SK-N-SH (cell line): Measurements from ENCODE around the gene TMEM117. TPM values are rescaled to one million over a fixed set of nuclear protein-coding genes. Genes with fewer than 3 reads are reported as not detected.

Experiments used
- CTCF ChIA-PET: fragments of 300-600, 350-600 bp; formaldehyde crosslinking; extraction: SDS; loops from one replicate; lab custom pipeline; 2021; lab: Yijun Ruan, JAX
- POLR2A ChIA-PET: fragments of 350-600 bp; sonication (Branson Sonifier 250); formaldehyde crosslinking; extraction: SDS; loops from one replicate; lab custom pipeline; 2020; ENCODE audit warnings: antibody characterized with exemption, inconsistent platforms; lab: Yijun Ruan, JAX
- DNase-seq: peaks from one replicate; pipeline ENCODE4 v3.0.0; 2012
- H2AFZ ChIP-seq: fragments of 200-600 bp; sonication (generic); 2 replicates; pipeline ENCODE4 v1.8.1; 2016; ENCODE audit warnings: antibody characterized with exemption, mild to moderate bottlenecking, low read depth
- H3F3A ChIP-seq: fragments of 200-600 bp; sonication (generic); replicated peaks from 2 replicates; pipeline ENCODE3; 2016; ENCODE audit warnings: antibody characterized with exemption, mild to moderate bottlenecking; ENCODE audit not compliant: insufficient read depth
- H3K27ac ChIP-seq, 2 experiments: fragments of 200-500 bp in 1 of 2; fragments of 200-600 bp in 1 of 2; sonication (Bioruptor generic) in 1 of 2; sonication (generic), shearing (Covaris generic) in 1 of 2; 2 replicates each; pipeline versions ENCODE4 v1.5.1 to v1.6.1; 2014 to 2016; ENCODE audit warnings: low read depth in 2 of 2, inconsistent platforms in 1 of 2, low read length in 1 of 2, mild to moderate bottlenecking in 1 of 2, mixed read lengths in 1 of 2
- H3K27me3 ChIP-seq: fragments of 200-600 bp; sonication (generic), shearing (Covaris generic); 2 replicates; pipeline ENCODE4 v1.6.1; 2016; ENCODE audit warnings: mixed run types; ENCODE audit not compliant: insufficient read depth
- H3K36me3 ChIP-seq, 2 experiments: fragments of 200-500 bp in 1 of 2; fragments of 200-600 bp in 1 of 2; sonication (Bioruptor generic) in 1 of 2; sonication (generic) in 1 of 2; replicated peaks in 1 of 2; 2 replicates each; pipeline versions ENCODE3 to v1.5.1; 2014 to 2016; ENCODE audit warnings: low read length in 1 of 2, mild to moderate bottlenecking in 1 of 2; ENCODE audit not compliant: insufficient read depth in 2 of 2, control insufficient read depth in 1 of 2
- H3K4me1 ChIP-seq, 2 experiments: fragments of 200-500 bp in 1 of 2; fragments of 200-600 bp in 1 of 2; sonication (Bioruptor generic) in 1 of 2; sonication (generic), shearing (Covaris generic) in 1 of 2; 2 replicates each; pipeline versions ENCODE4 v1.5.1 to v1.6.1; 2014 to 2016; ENCODE audit warnings: low read depth in 1 of 2, low read length in 1 of 2, mixed run types in 1 of 2; ENCODE audit not compliant: insufficient read depth in 2 of 2, control insufficient read depth in 1 of 2
- H3K4me2 ChIP-seq: fragments of 200-600 bp; sonication (generic), shearing (Covaris generic); 2 replicates; pipeline ENCODE4 v1.6.1; 2017; ENCODE audit warnings: mixed run types
- H3K4me3 ChIP-seq, 2 experiments: fragments of 200-500 bp in 1 of 2; fragments of 200-600 bp in 1 of 2; sonication (Bioruptor generic) in 1 of 2; sonication (generic), shearing (Covaris generic) in 1 of 2; 2 replicates each; pipeline versions ENCODE4 v1.5.1 to v1.8.1; 2014 to 2016; ENCODE audit warnings: low read depth in 2 of 2, inconsistent platforms in 1 of 2, low read length in 1 of 2, mild to moderate bottlenecking in 1 of 2, mixed read lengths in 1 of 2, moderate library complexity in 1 of 2
- H3K79me2 ChIP-seq: fragments of 200-600 bp; sonication (generic); 2 replicates; pipeline ENCODE4 v1.8.1; 2017; ENCODE audit warnings: mild to moderate bottlenecking; ENCODE audit not compliant: insufficient read depth
- H3K9ac ChIP-seq: fragments of 200-600 bp; sonication (generic); 2 replicates; pipeline ENCODE4 v1.6.1; 2017; ENCODE audit warnings: mixed run types
- H3K9me2 ChIP-seq: fragments of 200-600 bp; sonication (generic); 2 replicates; pipeline ENCODE4 v1.6.1; 2017; ENCODE audit warnings: mixed run types
- H3K9me3 ChIP-seq: fragments of 200-600 bp; sonication (generic); 2 replicates; pipeline ENCODE4 v1.6.1; 2017; ENCODE audit warnings: mixed run types, mild to moderate bottlenecking, moderate library complexity
- H4K20me1 ChIP-seq: fragments of 200-600 bp; sonication (generic); 2 replicates; pipeline ENCODE4 v1.6.1; 2017; ENCODE audit warnings: mild to moderate bottlenecking, mixed run types; ENCODE audit not compliant: insufficient read depth
- CHD2 ChIP-seq: fragments of 150-350 bp; IDR thresholded peaks from 2 replicates; pipeline ENCODE4 v1.6.1; 2018; ENCODE audit warnings: low read length; ENCODE audit not compliant: partially characterized antibody
- CTCF ChIP-seq: fragments of 200-600 bp; sonication (generic); IDR thresholded peaks from 2 replicates; pipeline ENCODE4 v1.6.1; 2017; ENCODE audit warnings: antibody characterized with exemption, mild to moderate bottlenecking, moderate library complexity
- ELF1 ChIP-seq: IDR thresholded peaks from 2 replicates; pipeline ENCODE4 v1.4.0; 2012
- EP300 ChIP-seq, 2 experiments: IDR thresholded peaks; 2 replicates each; pipeline versions ENCODE4 v1.4.0 to v1.6.1; 2012; ENCODE audit warnings: borderline replicate concordance in 1 of 2, low read depth in 1 of 2, low read length in 1 of 2
- EZH2phosphoT487 ChIP-seq: fragments of 200-600 bp; sonication (generic); IDR thresholded peaks from 2 replicates; pipeline ENCODE4 v1.6.1; 2017; ENCODE audit warnings: low read depth, mixed run types, mild to moderate bottlenecking, antibody characterized with exemption, moderate library complexity, borderline replicate concordance
- FOXM1 ChIP-seq: IDR thresholded peaks from 2 replicates; pipeline ENCODE4 v1.4.0; 2012; ENCODE audit warnings: low read depth, mild to moderate bottlenecking
- GATA2 ChIP-seq: sonication (generic); formaldehyde crosslinking; IDR thresholded peaks from 2 replicates; pipeline ENCODE4 v1.5.0; 2020; ENCODE audit warnings: mild to moderate bottlenecking, missing genetic modification reagents
- JUND ChIP-seq: IDR thresholded peaks from 2 replicates; pipeline ENCODE4 v1.4.0; 2012
- MAX ChIP-seq: IDR thresholded peaks from 2 replicates; pipeline ENCODE4 v1.4.0; 2012; ENCODE audit warnings: low read depth
- NFIC ChIP-seq: IDR thresholded peaks from 2 replicates; pipeline ENCODE4 v1.4.0; 2012; ENCODE audit warnings: borderline replicate concordance
- POLR2AphosphoS5 ChIP-seq: IDR thresholded peaks from 2 replicates; pipeline ENCODE4 v1.6.1; 2012; ENCODE audit warnings: low read depth, low read length
- RCOR1 ChIP-seq: fragments of 150-350 bp; IDR thresholded peaks from 2 replicates; pipeline ENCODE4 v1.6.1; 2017; ENCODE audit warnings: antibody characterized with exemption, low read length
- REST ChIP-seq: IDR thresholded peaks from 2 replicates; pipeline ENCODE4 v1.6.1; 2012; ENCODE audit warnings: mild to moderate bottlenecking, low read depth, low read length, moderate library complexity
- SMC3 ChIP-seq: IDR thresholded peaks from 2 replicates; pipeline ENCODE4 v1.6.1; 2012; ENCODE audit warnings: low read depth, low read length, improper control_type of control experiment
- TAF1 ChIP-seq: IDR thresholded peaks from 2 replicates; pipeline ENCODE4 v1.6.1; 2012; ENCODE audit warnings: low read depth, mild to moderate bottlenecking, low read length, moderate library complexity, borderline replicate concordance
- TCF12 ChIP-seq: IDR thresholded peaks from 2 replicates; pipeline ENCODE4 v1.4.0; 2012
- TEAD4 ChIP-seq: IDR thresholded peaks from 2 replicates; pipeline ENCODE4 v1.4.0; 2012; ENCODE audit warnings: mild to moderate bottlenecking, borderline replicate concordance; ENCODE audit not compliant: insufficient read depth
- USF1 ChIP-seq: IDR thresholded peaks from 2 replicates; pipeline ENCODE4 v1.4.0; 2012; ENCODE audit warnings: low read depth, borderline replicate concordance
- WGBS: methylation state at CpG from one replicate; pipeline ENCODE4 v1.1.6; 2017; ENCODE audit warnings: low lambda C conversion rate; 5-methylcytosine and 5-hydroxymethylcytosine counted together
- polyA plus RNA-seq, 3 experiments: library from polyadenylated mRNA; depleted of rRNA; stranded (reverse); fragments of >200 nt; gene quantifications; 2 replicates each; pipeline ENCODE4 v1.2.3, GENCODE V29; 2012

Gene TMEM117
- polyA plus RNA-seq, 1 of the 3 experiments (the other 2 are of a cell fraction) = 0.81 TPM

- Histone ChIP-seq H3K79me2 (no peaks in the 10 kb centered on the region), H3K27me3 (no peaks in the 10 kb centered on the region), H3K36me3 (no peaks in the 10 kb centered on the region), H3K4me1 (no peaks in the 10 kb centered on the region), H3K9me3 (no peaks in the 10 kb centered on the region), H3K4me2 (no peak overlapping the region), H3K9ac (no peak overlapping the region), H3F3A (no peaks in the 10 kb centered on the region), H3K4me3 (no peak overlapping the region), H3K9me2 (no peaks in the 10 kb centered on the region), H3K27ac (no peak overlapping the region), H4K20me1 (no peaks in the 10 kb centered on the region), H2AFZ (no peak overlapping the region)
- no peak for DNase-seq
- ChIA-PET CTCF (no interaction called here), POLR2A (no interaction called here)
- WGBS = 51% methylated on average over 5 of the region's 5 CpGs
- TF ChIP-seq CTCF (no peak), EZH2phosphoT487 (no peak), RCOR1 (no peak), TCF12 (no peak), SMC3 (no peak), CHD2 (no peak), TEAD4 (no peak), POLR2AphosphoS5 (no peak), REST (no peak), ELF1 (no peak), GATA2 (CRISPR knock-in tag) (no peak), USF1 (no peak), NFIC (no peak), TAF1 (no peak), MAX (no peak), JUND (no peak), EP300 (IDR thresholded peaks at IDR 0.05; ENCODE audit: borderline replicate concordance in 1 of 2, low read depth in 1 of 2, low read length in 1 of 2) (no peak), FOXM1 (no peak)
These were observed 370.2 kb downstream of the TMEM117 start for GRCh38 chr12:44206045-44206444.
